ENCODE data around the gene RAPGEF3.

DNA sequence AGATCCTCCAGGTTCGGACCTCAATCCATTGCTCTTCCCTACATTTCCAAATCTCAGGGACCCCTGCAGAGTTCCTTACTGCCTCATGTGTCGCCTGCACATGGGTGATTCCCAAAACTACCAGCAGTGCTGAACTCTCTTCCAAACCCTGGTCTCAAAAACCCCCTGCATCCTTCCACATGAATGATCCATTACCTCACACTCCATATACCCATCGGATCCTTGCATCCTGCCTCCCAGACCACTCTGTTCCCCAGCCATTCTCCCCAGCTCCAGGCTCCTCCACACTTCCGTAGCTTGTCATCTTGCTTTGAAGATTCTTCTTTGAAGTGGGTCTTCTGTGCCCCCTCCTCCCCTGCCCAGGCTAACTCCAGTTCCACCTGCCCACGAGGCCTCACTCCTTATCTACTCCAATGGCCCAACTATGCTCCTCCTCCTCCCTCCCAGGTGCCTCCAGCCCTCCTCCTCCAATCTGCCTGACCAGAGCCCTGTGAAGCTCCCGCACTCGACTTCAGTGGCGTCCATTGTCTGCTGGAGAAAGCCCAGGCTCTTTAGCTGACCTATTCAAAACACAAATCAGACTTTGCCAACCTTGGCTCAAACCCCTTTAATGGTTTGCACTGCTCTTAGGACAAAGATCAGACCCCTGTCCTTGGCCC lies 13.8 kb downstream of the RAPGEF3 start:
- TF ChIP-seq EZH2phosphoT487 (IDR thresholded peaks at IDR 0.05; ENCODE audit: borderline replicate concordance): no peak
- TF ChIP-seq, protein P1, sequence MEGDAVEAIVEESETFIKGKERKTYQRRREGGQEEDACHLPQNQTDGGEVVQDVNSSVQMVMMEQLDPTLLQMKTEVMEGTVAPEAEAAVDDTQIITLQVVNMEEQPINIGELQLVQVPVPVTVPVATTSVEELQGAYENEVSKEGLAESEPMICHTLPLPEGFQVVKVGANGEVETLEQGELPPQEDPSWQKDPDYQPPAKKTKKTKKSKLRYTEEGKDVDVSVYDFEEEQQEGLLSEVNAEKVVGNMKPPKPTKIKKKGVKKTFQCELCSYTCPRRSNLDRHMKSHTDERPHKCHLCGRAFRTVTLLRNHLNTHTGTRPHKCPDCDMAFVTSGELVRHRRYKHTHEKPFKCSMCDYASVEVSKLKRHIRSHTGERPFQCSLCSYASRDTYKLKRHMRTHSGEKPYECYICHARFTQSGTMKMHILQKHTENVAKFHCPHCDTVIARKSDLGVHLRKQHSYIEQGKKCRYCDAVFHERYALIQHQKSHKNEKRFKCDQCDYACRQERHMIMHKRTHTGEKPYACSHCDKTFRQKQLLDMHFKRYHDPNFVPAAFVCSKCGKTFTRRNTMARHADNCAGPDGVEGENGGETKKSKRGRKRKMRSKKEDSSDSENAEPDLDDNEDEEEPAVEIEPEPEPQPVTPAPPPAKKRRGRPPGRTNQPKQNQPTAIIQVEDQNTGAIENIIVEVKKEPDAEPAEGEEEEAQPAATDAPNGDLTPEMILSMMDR (conservative IDR thresholded peaks at IDR 0.05; ENCODE audit: low read length): no peak
